ENCODE results near the gene ITGB3BP.
"Not testable (repeated sequence)": the region's sequence is repeated elsewhere in the genome, so short reads cannot be mapped to it uniquely, and the experiment has no call there.

Gene ITGB3BP

DNA sequence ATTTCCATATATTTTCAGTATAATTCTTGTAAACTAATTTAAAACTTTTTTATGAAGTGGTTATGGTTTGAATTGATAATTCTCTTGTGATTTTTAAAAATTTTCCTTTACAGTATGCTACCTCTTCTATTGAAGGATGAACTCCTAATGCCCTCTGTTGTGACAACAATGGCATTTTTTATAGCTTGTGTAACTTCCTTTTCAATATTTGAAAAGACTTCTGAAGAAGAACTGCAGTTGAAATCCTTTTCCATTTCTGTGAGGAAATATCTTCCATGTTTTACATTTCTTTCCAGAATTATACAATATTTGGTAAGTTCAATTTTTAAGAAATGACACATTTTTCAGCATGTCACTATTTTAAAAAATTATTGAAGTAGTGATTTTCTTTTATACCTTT lies 94.2 kb downstream of the ITGB3BP start:
- TF ChIP-seq CTCF (IDR thresholded peaks at IDR 0.05; ENCODE audit: low read depth, low read length) = no peak
- no peak overlapping the region for H3K4me3 ChIP-seq (ENCODE audit: low read depth, low read length)
- H3K36me3 ChIP-seq = no peaks in the 10 kb centered on the region
- no peaks in the 10 kb centered on the region for H3K27me3 ChIP-seq
- H3K9me3 ChIP-seq = no peaks in the 10 kb centered on the region
- no peaks in the 10 kb centered on the region for H3K4me1 ChIP-seq
- no peak for DNase-seq

GRCh38 chr1:63423649-63424048 lies 99.4 kb downstream of the ITGB3BP start:
- no peaks in the 10 kb centered on the region for H3K9me3 ChIP-seq
- no peak overlapping the region for H3K4me3 ChIP-seq (ENCODE audit: low read depth, low read length)
- no peaks in the 10 kb centered on the region for H3K4me1 ChIP-seq
- no peaks in the 10 kb centered on the region for H3K27me3 ChIP-seq
- no peaks in the 10 kb centered on the region for H3K36me3 ChIP-seq
- TF ChIP-seq CTCF (IDR thresholded peaks at IDR 0.05; ENCODE audit: low read depth, low read length) = no peak
- no peak for DNase-seq

DNA sequence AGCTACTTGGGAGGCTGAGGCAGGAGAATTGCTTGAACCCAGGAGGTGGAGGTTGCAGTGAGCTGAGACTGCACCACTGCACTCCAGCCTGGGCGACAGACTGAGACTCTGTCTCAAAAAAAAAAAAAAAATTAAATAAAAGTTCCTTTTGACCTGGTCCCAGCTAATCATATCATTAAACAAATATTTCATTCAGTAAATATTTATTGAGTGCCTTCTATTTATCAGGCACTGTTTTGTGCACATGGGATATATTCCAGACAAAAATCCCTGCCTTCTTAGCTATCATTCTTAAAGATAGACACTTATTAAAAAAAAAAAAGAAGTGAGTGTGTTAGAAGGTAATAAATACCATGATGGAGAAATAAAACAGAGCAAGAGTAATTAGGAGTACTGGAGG lies 102.3 kb downstream of the ITGB3BP start:
- H3K27me3 ChIP-seq; DNase-seq; H3K36me3 ChIP-seq; H3K9me3 ChIP-seq; H3K4me3 ChIP-seq (ENCODE audit: low read depth, low read length); H3K4me1 ChIP-seq: not testable (repeated sequence)

DNA sequence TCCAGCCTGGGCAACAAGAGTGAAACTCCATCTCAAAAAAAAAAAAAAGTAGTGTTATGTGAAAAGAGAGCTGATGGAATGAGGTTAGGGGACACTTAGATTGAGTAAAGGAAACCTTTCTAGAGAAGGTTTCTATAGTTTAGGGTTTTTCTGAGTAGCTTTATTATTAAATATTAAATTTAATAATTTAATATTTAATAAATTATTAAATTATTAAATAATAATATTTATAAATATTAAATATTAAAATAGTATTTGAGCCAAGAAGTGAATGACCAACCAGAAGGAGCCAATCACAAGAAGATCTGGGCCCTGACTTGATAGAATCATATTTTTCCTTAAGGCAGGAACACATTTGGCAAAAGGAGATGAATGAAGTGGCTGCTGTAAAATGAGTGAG lies 104.9 kb downstream of the ITGB3BP start:
- no peak for DNase-seq
- no peak for TF ChIP-seq CTCF (IDR thresholded peaks at IDR 0.05; ENCODE audit: low read depth, low read length)
- H3K36me3 ChIP-seq = no peaks in the 10 kb centered on the region
- no peak overlapping the region for H3K4me3 ChIP-seq (ENCODE audit: low read depth, low read length)
- H3K9me3 ChIP-seq = no peaks in the 10 kb centered on the region
- no peaks in the 10 kb centered on the region for H3K27me3 ChIP-seq
- H3K4me1 ChIP-seq = no peaks in the 10 kb centered on the region

- no peak for DNase-seq
- Histone ChIP-seq H3K4me3 (ENCODE audit: low read depth, low read length) (no peak overlapping the region), H3K36me3 (no peaks in the 10 kb centered on the region), H3K4me1 (no peaks in the 10 kb centered on the region), H3K9me3 (no peaks in the 10 kb centered on the region), H3K27me3 (no peaks in the 10 kb centered on the region)
- no peak for TF ChIP-seq CTCF (IDR thresholded peaks at IDR 0.05; ENCODE audit: low read depth, low read length)
Measured at GRCh38 chr1:63414691-63415365, 108.2 kb downstream of the ITGB3BP start.

DNA sequence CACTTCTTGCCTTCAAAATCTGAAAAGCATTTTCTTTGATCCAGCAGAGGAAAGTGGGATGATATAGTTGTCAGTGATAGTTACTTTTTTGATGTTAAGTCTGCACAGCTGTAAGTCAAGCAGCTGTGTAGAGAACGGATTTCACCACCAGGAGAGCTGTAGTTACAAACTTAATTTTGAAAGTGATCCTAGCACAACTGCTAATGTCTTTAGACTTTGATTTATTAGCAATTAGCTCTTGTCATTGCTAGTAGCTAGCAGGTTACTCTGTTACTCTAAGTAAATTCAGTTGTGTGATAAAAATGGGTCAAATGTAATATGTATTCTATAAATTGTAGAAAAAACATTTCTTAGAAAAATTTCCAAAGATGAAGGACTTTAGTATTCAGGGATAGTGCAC lies 109.6 kb downstream of the ITGB3BP start:
- Histone ChIP-seq H3K4me3 (ENCODE audit: low read depth, low read length) (no peak overlapping the region), H3K4me1 (no peaks in the 10 kb centered on the region), H3K9me3 (no peaks in the 10 kb centered on the region), H3K36me3 (no peaks in the 10 kb centered on the region), H3K27me3 (no peaks in the 10 kb centered on the region)
- no peak for DNase-seq
- no peak for TF ChIP-seq CTCF (IDR thresholded peaks at IDR 0.05; ENCODE audit: low read depth, low read length)

- DNase-seq = no peak
- H3K27me3 ChIP-seq = no peaks in the 10 kb centered on the region
- H3K9me3 ChIP-seq = no peaks in the 10 kb centered on the region
- no peaks in the 10 kb centered on the region for H3K36me3 ChIP-seq
- no peak overlapping the region for H3K4me3 ChIP-seq (ENCODE audit: low read depth, low read length)
- no peaks in the 10 kb centered on the region for H3K4me1 ChIP-seq
- TF ChIP-seq CTCF (IDR thresholded peaks at IDR 0.05; ENCODE audit: low read depth, low read length) = no peak
Measured at GRCh38 chr1:63411066-63411465, 112.0 kb downstream of the ITGB3BP start.
